ENCODE measurements around the gene EXPH5. TPM values are rescaled to one million over a fixed set of nuclear protein-coding genes. Genes with fewer than 3 reads are reported as not detected.

The EXPH5 gene
- polyA plus RNA-seq, 1 donor = 1.1 TPM

DNA sequence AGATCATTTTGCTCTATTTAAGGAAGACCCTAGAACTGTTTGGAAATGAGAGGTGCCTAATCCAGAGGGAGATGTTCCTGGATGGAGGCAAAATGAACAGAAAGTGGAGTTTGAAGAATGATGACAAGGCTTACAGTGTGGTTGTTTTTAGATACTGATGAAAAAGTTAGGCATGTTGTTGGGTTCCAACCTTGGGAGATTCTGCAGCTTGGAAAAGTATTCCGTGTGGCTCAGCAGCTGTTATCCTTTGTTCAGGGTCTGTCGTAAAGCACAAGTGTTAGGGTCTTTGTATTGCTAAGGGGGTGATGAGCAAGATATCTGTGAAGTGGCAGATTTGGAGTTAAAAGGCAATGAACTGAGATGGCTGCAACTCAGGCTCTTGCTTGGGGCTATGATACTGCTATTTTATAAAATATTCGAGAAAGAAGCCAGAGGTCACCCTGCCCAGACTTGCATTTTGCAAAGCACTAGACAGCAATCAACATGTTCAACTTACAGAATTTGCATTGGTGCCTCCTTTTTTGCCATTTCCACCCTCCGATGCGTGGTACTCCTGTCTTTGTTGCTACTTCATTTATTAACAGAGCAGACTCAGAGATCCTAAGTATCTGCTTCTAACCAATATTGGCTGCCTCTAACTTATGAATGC lies 50.1 kb downstream of the EXPH5 start:
- Histone ChIP-seq H3K27ac (ENCODE audit: low read length) (no peak overlapping the region), H3K4me1 (ENCODE audit: control insufficient read depth, insufficient read depth, low read length) (no peaks in the 10 kb centered on the region), H3K27me3 (ENCODE audit: control insufficient read depth, insufficient read depth, low read length) (no peaks in the 10 kb centered on the region), H3K36me3 (ENCODE audit: control insufficient read depth, insufficient read depth, low read length) (no peaks in the 10 kb centered on the region), H3K4me3 (ENCODE audit: low read length) (no peak overlapping the region), H3K9me3 (ENCODE audit: control insufficient read depth, low read depth, low read length) (no peaks in the 10 kb centered on the region)
- no CpG with 5 or more reads among the region's 5 CpGs for WGBS (ENCODE audit: insufficient coverage, low lambda C conversion rate)
- DNase-seq = no peak

DNA sequence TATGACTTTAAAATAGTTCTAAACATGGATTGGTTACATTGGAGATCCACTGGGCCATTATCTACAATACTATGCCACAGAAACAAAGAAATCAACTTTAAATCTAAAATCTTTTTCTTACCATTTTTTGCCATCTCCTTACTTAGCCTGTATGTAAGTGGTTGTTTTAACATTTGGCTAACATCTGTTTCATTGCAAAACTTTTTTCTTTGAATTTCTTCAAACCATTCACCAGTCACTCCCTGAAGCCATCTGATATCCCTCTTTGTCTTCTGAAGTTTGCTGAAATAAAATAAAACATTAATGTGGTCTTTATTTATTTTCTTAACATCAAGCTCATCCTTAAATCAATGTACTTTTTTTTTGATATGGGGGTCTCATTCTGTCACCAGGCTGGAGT lies 52.0 kb downstream of the EXPH5 start:
- no peaks in the 10 kb centered on the region for H3K9me3 ChIP-seq (ENCODE audit: control insufficient read depth, low read depth, low read length)
- no peaks in the 10 kb centered on the region for H3K36me3 ChIP-seq (ENCODE audit: control insufficient read depth, insufficient read depth, low read length)
- H3K4me3 ChIP-seq (ENCODE audit: low read length) = no peak overlapping the region
- H3K27me3 ChIP-seq (ENCODE audit: control insufficient read depth, insufficient read depth, low read length) = no peaks in the 10 kb centered on the region
- H3K27ac ChIP-seq (ENCODE audit: low read length) = no peak overlapping the region
- DNase-seq = no peak
- H3K4me1 ChIP-seq (ENCODE audit: control insufficient read depth, insufficient read depth, low read length) = no peaks in the 10 kb centered on the region

DNA sequence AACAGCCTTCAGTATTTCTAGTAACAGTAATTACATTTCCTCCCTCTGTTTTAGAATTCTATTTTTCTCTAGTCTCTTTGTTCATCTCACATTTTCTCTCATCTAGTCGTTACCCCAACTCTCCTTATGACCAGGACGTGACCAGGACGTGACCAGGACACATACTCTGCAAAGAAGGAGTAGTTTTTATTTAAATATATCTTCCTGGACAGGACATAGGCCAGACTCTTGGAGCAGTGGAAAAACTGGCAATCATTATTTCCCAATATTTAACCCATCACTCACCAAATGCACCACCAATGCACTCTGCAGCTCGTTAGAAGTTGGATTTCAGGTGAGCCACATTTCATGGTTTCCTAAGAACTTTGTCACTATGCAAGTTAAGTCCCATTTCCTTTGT lies 55.1 kb downstream of the EXPH5 start:
- Histone ChIP-seq H3K27me3 (ENCODE audit: control insufficient read depth, insufficient read depth, low read length) (no peaks in the 10 kb centered on the region), H3K27ac (ENCODE audit: low read length) (no peak overlapping the region), H3K4me3 (ENCODE audit: low read length) (no peak overlapping the region), H3K4me1 (ENCODE audit: control insufficient read depth, insufficient read depth, low read length) (no peaks in the 10 kb centered on the region), H3K9me3 (ENCODE audit: control insufficient read depth, low read depth, low read length) (no peaks in the 10 kb centered on the region), H3K36me3 (ENCODE audit: control insufficient read depth, insufficient read depth, low read length) (no peaks in the 10 kb centered on the region)
- WGBS (ENCODE audit: insufficient coverage, low lambda C conversion rate) = 100% methylated on average over 3 of the region's 4 CpGs
- DNase-seq = no peak

DNA sequence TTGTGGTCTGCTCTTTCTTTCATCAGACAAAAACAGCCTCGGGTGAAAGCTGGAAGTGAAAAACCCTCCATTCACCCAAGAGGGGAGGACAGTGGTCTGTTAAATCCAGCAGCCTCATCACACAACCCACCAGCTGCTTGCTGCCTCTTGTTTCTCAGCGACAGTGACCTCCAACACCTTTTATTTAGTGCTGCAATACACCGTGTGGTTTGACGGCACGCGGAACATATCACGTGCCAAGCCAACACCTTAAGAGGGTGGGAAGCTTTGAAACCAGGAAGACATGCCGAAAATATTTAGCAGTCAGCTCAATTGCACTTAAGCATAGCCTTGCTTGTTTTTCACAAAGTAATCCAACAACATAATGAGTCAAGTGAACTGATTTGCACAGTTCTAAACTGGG lies 55.5 kb downstream of the EXPH5 start:
- Histone ChIP-seq H3K4me1 (ENCODE audit: control insufficient read depth, insufficient read depth, low read length) (no peaks in the 10 kb centered on the region), H3K4me3 (ENCODE audit: low read length) (no peak overlapping the region), H3K27ac (ENCODE audit: low read length) (no peak overlapping the region), H3K27me3 (ENCODE audit: control insufficient read depth, insufficient read depth, low read length) (no peaks in the 10 kb centered on the region), H3K36me3 (ENCODE audit: control insufficient read depth, insufficient read depth, low read length) (no peaks in the 10 kb centered on the region), H3K9me3 (ENCODE audit: control insufficient read depth, low read depth, low read length) (no peaks in the 10 kb centered on the region)
- no CpG with 5 or more reads among the region's 8 CpGs for WGBS (ENCODE audit: insufficient coverage, low lambda C conversion rate)
- peak; percentile 17 to 23 for DNase-seq

DNA sequence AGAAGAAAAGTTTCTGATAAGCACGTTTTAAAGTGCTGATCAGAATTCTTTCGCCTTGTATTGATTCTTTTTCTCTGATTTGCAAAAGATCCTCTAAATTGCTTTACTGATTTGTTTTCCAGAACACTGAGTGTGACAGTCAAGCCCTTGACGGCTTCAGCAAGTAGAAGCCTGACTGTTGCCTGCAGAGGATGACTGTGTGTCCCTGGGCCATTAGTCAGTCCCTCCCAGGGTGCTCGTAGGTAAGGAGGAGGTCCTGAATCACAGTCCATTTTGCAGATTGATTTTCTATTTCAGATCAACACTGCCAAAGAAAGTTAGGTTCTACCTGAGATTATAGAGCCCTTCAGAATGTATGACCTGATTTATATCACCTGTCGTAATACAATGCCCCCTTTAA lies 56.8 kb downstream of the EXPH5 start:
- WGBS (ENCODE audit: insufficient coverage, low lambda C conversion rate) = 93% methylated on average over 2 of the region's 5 CpGs
- no peaks in the 10 kb centered on the region for H3K36me3 ChIP-seq (ENCODE audit: control insufficient read depth, insufficient read depth, low read length)
- no peak overlapping the region for H3K27ac ChIP-seq (ENCODE audit: low read length)
- no peaks in the 10 kb centered on the region for H3K9me3 ChIP-seq (ENCODE audit: control insufficient read depth, low read depth, low read length)
- H3K27me3 ChIP-seq (ENCODE audit: control insufficient read depth, insufficient read depth, low read length) = no peaks in the 10 kb centered on the region
- no peak for DNase-seq
- no peak overlapping the region for H3K4me3 ChIP-seq (ENCODE audit: low read length)
- no peaks in the 10 kb centered on the region for H3K4me1 ChIP-seq (ENCODE audit: control insufficient read depth, insufficient read depth, low read length)

DNA sequence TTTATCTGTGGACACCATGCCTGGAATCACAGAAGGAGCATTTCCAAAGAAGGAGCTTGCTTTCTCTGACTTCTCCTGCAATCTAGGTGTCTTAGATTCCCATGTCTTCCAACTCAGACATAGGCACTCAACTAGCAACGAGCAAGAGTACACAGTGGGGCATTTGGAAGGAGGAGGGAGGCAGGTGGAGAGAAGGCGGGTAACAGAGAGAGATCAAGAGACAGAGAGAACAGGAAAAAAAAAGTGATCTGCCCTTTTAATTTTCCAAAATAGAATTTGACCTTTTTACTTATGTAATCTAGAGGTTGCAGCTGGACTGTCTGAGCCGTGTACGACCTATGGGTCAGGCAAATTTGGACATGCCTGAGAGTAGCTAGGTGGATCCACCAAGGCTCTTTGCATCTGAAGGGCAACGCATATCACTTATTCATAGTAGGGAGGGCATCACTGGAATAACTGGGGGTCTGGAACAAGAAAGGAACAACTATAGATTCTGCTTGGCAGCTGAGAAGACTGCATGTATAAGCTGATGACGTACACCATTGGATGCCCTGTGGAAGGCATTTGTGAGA lies 58.1 kb downstream of the EXPH5 start:
- no peak overlapping the region for H3K4me3 ChIP-seq (ENCODE audit: low read length)
- DNase-seq = no peak
- no peaks in the 10 kb centered on the region for H3K27me3 ChIP-seq (ENCODE audit: control insufficient read depth, insufficient read depth, low read length)
- H3K9me3 ChIP-seq (ENCODE audit: control insufficient read depth, low read depth, low read length) = no peaks in the 10 kb centered on the region
- WGBS (ENCODE audit: insufficient coverage, low lambda C conversion rate) = no CpG with 5 or more reads among the region's 6 CpGs
- H3K4me1 ChIP-seq (ENCODE audit: control insufficient read depth, insufficient read depth, low read length) = no peaks in the 10 kb centered on the region
- no peaks in the 10 kb centered on the region for H3K36me3 ChIP-seq (ENCODE audit: control insufficient read depth, insufficient read depth, low read length)
- no peak overlapping the region for H3K27ac ChIP-seq (ENCODE audit: low read length)

DNA sequence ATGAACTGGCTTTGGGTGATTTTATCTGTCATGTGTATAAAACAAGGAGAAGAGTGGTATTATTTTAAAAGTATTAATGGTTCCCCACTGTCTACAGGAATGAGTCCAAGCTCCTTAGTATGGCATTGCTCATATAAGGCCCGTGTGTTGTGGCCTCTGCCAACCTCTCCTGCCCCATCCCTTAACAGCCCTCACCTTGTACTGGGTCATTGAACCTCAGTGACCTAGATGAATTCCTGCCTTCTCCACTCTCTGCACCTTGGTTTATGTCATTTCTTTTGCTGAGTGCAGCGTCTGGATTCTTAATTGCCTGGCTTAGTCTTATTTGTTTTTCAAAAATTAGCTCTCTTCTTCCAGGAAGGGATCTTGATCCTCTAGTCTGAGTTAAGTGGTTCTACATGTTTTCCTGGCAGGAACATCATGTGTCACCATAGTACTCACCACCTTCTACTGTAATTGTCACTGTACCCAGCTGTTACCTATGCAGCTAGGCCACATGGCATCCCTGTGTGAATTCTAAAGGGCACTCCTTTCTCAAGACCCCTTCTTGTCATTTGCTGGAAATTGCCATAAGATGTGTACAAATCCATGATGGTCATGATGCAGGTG lies 59.2 kb downstream of the EXPH5 start:
- DNase-seq = peak in 1 of 2 donors; percentile 32
- Histone ChIP-seq H3K9me3 (ENCODE audit: control insufficient read depth, low read depth, low read length) (no peaks in the 10 kb centered on the region), H3K4me3 (ENCODE audit: low read length) (no peak overlapping the region), H3K27me3 (ENCODE audit: control insufficient read depth, insufficient read depth, low read length) (no peaks in the 10 kb centered on the region), H3K27ac (ENCODE audit: low read length) (no peak overlapping the region), H3K36me3 (ENCODE audit: control insufficient read depth, insufficient read depth, low read length) (no peaks in the 10 kb centered on the region), H3K4me1 (ENCODE audit: control insufficient read depth, insufficient read depth, low read length) (no peaks in the 10 kb centered on the region)
- no CpG with 5 or more reads among the region's 2 CpGs for WGBS (ENCODE audit: insufficient coverage, low lambda C conversion rate)

DNA sequence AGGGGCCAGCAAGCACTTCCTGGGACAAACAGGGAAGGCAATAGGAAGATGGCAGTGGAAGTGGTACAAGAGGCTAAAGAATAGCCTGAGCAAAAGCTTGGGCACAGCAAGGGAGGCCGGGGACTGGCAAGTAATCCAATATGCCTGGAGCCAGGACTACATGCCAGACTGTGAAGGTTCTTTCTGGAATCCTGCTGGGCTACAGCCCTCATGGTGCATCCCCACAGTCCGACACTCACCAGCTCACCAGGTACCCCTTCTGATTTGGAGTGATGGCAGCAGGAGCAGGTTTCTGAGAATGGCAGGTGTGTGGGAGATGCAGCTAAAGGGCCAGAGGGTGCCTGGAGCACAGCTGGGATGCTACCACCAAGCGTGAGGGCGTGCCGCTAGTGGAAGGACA lies 63.1 kb downstream of the EXPH5 start:
- Histone ChIP-seq H3K36me3 (ENCODE audit: control insufficient read depth, insufficient read depth, low read length) (no peaks in the 10 kb centered on the region), H3K4me1 (ENCODE audit: control insufficient read depth, insufficient read depth, low read length) (no peaks in the 10 kb centered on the region), H3K9me3 (ENCODE audit: control insufficient read depth, low read depth, low read length) (no peaks in the 10 kb centered on the region), H3K27ac (ENCODE audit: low read length) (no peak overlapping the region), H3K27me3 (ENCODE audit: control insufficient read depth, insufficient read depth, low read length) (no peaks in the 10 kb centered on the region), H3K4me3 (ENCODE audit: low read length) (no peak overlapping the region)
- WGBS (ENCODE audit: insufficient coverage, low lambda C conversion rate) = no CpG with 5 or more reads among the region's 5 CpGs
- DNase-seq = no peak

DNA sequence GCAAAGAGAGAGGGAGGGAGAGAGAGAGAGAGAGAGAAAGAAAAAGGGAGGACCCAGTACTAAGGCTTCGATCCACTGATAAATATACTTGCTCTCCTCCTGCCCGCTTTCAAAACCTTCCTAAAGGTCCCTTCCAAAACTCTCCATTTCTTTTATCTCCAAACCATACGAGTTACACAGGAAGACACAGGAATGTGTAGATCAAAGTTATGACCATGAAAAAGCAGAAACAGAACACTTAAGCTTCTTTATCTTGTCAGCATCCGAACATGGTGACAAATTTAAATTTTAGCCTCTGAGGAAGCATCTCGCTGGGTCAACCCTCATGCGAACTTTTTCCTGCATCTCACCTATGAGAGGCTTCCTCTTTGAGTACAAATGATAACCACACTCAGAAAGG lies 66.2 kb downstream of the EXPH5 start:
- Histone ChIP-seq H3K36me3 (ENCODE audit: control insufficient read depth, insufficient read depth, low read length) (no peaks in the 10 kb centered on the region), H3K4me1 (ENCODE audit: control insufficient read depth, insufficient read depth, low read length) (no peaks in the 10 kb centered on the region), H3K9me3 (ENCODE audit: control insufficient read depth, low read depth, low read length) (no peaks in the 10 kb centered on the region), H3K4me3 (ENCODE audit: low read length) (no peak overlapping the region), H3K27me3 (ENCODE audit: control insufficient read depth, insufficient read depth, low read length) (no peaks in the 10 kb centered on the region), H3K27ac (ENCODE audit: low read length) (no peak overlapping the region)
- whole genome bisulfite sequencing (ENCODE audit: insufficient coverage, low lambda C conversion rate) = 89% methylated on average over 3 of the region's 6 CpGs
- no peak for DNase-seq

DNA sequence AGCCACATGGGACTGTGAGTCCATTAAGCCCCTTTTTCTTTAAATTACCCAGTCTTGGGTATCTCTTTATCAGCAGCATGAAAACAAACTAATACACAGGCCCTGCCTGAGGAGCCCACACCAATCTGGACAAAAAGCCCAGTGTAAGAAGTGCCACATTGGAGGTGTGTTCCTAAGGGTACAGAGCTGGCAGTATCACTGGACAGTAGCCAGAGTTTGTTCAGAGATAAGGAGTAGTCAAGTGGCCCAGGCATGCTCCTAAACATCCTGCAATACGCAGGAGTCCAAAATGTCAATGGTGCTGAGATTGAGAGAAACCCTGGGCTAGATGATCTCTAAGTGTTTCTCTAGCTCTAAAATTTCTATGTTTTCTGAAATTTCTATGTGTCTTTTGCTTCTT lies 68.4 kb downstream of the EXPH5 start:
- 60% methylated on average over 1 of the region's 1 CpG for WGBS (ENCODE audit: insufficient coverage, low lambda C conversion rate)
- Histone ChIP-seq H3K27ac (ENCODE audit: low read length) (no peak overlapping the region), H3K4me1 (ENCODE audit: control insufficient read depth, insufficient read depth, low read length) (no peaks in the 10 kb centered on the region), H3K36me3 (ENCODE audit: control insufficient read depth, insufficient read depth, low read length) (no peaks in the 10 kb centered on the region), H3K9me3 (ENCODE audit: control insufficient read depth, low read depth, low read length) (no peaks in the 10 kb centered on the region), H3K27me3 (ENCODE audit: control insufficient read depth, insufficient read depth, low read length) (no peaks in the 10 kb centered on the region), H3K4me3 (ENCODE audit: low read length) (no peak overlapping the region)
- no peak for DNase-seq

DNA sequence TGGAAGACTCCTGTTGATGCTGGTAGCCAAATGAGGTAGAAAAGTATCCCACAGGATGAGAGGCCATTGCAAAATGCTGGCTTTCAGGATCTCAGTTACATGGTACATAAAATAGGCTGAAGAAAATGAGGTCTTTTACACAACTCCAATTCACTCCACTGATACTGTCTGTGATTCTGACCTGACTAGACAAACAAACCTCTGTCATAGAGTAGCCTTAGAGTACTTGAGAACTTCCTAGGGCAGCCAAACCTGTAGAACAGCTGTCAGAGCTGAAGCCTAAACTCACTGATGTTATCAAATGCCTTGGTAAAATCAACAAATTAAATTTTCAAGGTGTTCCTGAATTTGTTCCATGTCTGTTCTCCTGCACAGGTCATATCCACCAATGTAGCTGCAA lies 69.1 kb downstream of the EXPH5 start:
- DNase-seq = no peak
- Histone ChIP-seq H3K4me3 (ENCODE audit: low read length) (no peak overlapping the region), H3K27ac (ENCODE audit: low read length) (no peak overlapping the region), H3K4me1 (ENCODE audit: control insufficient read depth, insufficient read depth, low read length) (no peaks in the 10 kb centered on the region), H3K36me3 (ENCODE audit: control insufficient read depth, insufficient read depth, low read length) (no peaks in the 10 kb centered on the region), H3K9me3 (ENCODE audit: control insufficient read depth, low read depth, low read length) (no peaks in the 10 kb centered on the region), H3K27me3 (ENCODE audit: control insufficient read depth, insufficient read depth, low read length) (no peaks in the 10 kb centered on the region)

Measured in large intestine (tissue), 3 donors.